Activated CD4-positive, alpha-beta T cell treated with anti-CD3 and anti-CD28 coated beads for 1 hour (primary cell): ENCODE data around the gene FAM20C.
"Not testable (repeated sequence)": the region's sequence is repeated elsewhere in the genome, so short reads cannot be mapped to it uniquely, and the experiment has no call there.

Experiments
- DNase-seq: peaks from one replicate; pipeline ENCODE4 v3.0.0-alpha.2; 2020

FAM20C gene

GRCh38 chr7:230274-230673 lies 37.9 kb downstream of the FAM20C start:
- no peak for DNase-seq

GRCh38 chr7:231030-231857 lies 38.9 kb downstream of the FAM20C start:
- DNase-seq = no peak

- DNase-seq = no peak
These were observed 39.5 kb downstream of the FAM20C start for GRCh38 chr7:231858-232246.

- no peak for DNase-seq
These were observed 40.3 kb downstream of the FAM20C start for GRCh38 chr7:232410-233248.

- DNase-seq = no peak
These were observed 41.1 kb downstream of the FAM20C start for GRCh38 chr7:233249-234035.

- no peak for DNase-seq
These were observed 41.8 kb downstream of the FAM20C start for GRCh38 chr7:234051-234707.

- DNase-seq = no peak
These were observed 42.6 kb downstream of the FAM20C start for GRCh38 chr7:234708-235553.

- no peak for DNase-seq
These were observed 43.4 kb downstream of the FAM20C start for GRCh38 chr7:235576-236395.

GRCh38 chr7:236967-237366 lies 44.6 kb downstream of the FAM20C start:
- no peak for DNase-seq

- DNase-seq = no peak
These were observed 45.0 kb downstream of the FAM20C start for GRCh38 chr7:237385-237784.

GRCh38 chr7:240146-240676 lies 47.8 kb downstream of the FAM20C start:
- no peak for DNase-seq

GRCh38 chr7:240887-241421 lies 48.6 kb downstream of the FAM20C start:
- no peak for DNase-seq

GRCh38 chr7:241513-241912 lies 49.1 kb downstream of the FAM20C start:
- no peak for DNase-seq

GRCh38 chr7:242826-243579 lies 50.6 kb downstream of the FAM20C start:
- DNase-seq = not testable (repeated sequence)

GRCh38 chr7:243580-243978 lies 51.2 kb downstream of the FAM20C start:
- DNase-seq = not testable (repeated sequence)

- no peak for DNase-seq
These were observed 52.6 kb downstream of the FAM20C start for GRCh38 chr7:244974-245373.

GRCh38 chr7:245574-246295 lies 53.4 kb downstream of the FAM20C start:
- no peak for DNase-seq

- no peak for DNase-seq
These were observed 54.1 kb downstream of the FAM20C start for GRCh38 chr7:246451-246850.

- no peak for DNase-seq
These were observed 54.8 kb downstream of the FAM20C start for GRCh38 chr7:247181-247580.
